HG02623 (cell line): ENCODE results near the gene LAMA2.
"Not testable (repeated sequence)": the region's sequence is repeated elsewhere in the genome, so short reads cannot be mapped to it uniquely, and the experiment has no call there.

Experiments used
- ATAC-seq: cut with Tn5 transposase; IDR thresholded peaks from one replicate; pipeline ENCODE4 v1.9.1; 2021; ENCODE audit warnings: moderate library complexity; ENCODE audit not compliant: unreplicated experiment

LAMA2 gene

DNA sequence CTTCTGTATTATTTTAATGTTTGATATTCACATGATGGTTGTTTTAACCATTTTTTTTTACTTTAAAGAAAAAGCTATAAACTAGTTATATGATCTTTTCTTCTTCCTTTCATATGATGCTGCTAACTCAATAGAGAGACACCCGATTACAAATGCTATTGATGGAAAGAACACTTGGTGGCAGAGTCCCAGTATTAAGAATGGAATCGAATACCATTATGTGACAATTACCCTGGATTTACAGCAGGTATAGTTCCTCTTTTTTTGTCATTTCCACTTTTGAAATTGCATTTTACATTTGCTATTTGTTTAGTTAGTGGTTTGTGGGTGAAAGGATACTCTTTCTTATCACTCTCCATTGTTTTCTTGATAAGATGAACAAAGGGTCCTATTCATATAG is 176.7 kb downstream of the LAMA2 start:
- ATAC-seq = no peak

DNA sequence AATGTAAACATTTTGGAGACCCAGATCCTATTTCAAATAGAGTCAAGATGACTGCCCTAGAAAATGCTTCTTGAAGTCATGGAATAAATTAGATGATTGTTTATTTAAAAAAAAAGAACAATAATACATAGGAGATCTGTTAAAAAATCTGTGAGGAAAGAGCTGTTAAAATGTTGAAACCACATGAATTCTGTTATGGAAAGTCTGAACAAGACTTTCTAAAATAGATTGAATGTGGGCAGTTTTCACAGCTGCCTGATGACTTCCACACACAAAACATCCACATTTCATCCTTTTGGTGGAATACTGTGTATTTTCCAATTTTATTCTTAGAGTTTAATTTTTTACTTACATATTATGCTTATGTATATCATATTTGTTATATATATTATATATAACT is 186.1 kb downstream of the LAMA2 start:
- ATAC-seq = no peak

DNA sequence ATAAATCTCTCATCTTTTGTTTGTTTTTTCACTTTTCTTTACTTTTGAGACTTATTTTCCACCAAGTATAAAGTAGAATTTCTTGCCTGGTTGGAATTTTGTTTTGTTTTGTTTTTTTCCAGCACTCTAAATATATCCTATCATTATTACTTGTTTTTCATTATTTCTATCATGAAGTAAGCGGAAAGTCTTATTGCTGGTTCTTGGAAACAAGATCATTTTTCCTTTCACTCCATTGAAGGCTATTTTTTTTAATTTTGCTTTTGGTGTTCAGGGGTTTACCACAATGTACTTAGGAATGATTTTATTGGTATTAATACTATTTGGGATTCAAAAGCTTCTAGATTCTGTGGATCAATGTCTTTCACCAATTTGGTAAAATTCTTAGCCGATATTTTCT is 190.1 kb downstream of the LAMA2 start:
- no peak for ATAC-seq

DNA sequence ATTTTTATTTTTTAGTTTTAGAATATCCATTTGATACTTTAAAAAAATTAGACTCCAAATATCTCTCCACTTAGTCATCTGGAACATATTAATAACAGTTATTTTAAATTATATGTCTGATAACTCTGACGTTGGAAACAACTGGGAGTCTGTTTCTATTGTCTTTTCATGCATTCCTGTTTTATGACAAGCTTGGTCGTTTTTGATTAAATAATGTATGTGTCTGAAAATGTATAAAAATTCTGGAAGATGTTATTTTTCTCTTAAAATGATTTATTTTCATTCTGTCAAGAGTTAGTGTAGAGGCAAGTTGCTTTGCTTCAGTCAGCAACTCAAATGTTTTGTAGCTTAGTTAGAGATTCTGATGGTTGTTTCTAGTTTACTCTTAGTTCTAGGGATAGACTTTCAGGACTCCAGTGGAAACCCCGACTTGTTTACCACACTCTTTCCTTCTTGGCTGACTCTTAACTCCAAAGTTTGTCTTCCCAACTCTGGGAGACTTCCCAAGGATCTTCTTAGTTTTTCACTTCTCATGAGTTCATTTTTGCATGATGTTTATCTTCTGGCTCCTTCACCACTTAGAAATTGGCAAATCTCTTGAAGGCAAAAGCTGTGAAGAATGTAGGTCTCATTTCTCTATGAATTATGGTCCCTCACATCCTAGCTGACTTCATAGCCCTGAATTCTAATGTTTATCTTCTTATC is 190.9 kb downstream of the LAMA2 start:
- ATAC-seq = no peak

DNA sequence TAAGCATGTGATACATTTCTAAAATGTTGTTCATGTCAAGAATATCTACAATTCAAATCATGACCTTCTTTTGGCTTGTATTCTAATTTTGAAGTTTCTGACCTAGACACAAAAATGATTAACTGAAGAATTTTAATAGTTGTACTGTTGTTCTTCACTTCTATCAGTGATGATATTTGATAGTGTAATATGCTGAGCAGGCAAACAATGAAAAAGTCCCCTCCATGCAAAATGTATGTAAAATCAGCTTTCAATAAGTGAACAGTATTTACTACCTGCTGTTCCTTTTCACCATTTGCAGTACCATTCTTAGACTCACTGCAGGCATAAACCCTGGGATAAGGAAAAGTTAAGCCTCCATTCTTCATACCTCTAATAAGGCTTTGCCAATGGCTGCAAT is 201.5 kb downstream of the LAMA2 start:
- ATAC-seq = no peak

DNA sequence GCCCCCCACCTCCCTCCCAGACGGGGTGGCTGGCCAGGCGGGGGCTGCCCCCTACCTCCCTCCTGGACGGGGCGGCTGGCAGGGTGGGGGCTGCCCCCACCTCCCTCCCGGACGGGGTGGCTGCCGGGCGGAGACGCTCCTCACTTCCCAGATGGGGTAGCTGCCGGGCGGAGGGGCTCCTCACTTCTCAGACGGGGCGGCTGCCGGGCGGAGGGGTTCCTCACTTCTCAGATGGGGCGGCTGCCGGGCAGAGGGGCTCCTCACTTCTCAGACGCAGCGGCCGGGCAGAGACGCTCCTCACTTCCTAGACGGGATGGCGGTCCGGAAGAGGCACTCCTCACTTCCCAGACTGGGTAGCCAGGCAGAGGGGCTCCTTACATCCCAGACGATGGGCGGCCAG is 205.5 kb downstream of the LAMA2 start:
- ATAC-seq = not testable (repeated sequence)

DNA sequence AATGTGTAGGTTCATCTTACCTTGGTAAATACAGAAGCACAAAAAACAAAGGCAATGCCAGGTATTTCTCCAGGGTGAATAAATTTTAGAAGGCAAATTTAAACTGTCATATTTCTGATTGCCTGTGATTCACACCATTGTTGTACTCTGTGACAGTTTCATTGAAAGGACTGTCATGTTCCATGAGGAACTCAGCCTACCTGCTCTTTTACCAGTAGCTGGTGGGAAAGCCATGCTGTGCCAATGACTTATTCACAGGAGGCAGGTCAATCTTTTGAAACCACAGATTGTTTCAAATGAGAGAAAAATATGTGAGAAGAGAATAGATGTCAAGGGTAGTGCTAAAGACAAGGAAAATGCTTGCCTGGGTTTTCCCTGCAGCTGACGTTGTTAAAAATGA is 206.4 kb downstream of the LAMA2 start:
- no peak for ATAC-seq

DNA sequence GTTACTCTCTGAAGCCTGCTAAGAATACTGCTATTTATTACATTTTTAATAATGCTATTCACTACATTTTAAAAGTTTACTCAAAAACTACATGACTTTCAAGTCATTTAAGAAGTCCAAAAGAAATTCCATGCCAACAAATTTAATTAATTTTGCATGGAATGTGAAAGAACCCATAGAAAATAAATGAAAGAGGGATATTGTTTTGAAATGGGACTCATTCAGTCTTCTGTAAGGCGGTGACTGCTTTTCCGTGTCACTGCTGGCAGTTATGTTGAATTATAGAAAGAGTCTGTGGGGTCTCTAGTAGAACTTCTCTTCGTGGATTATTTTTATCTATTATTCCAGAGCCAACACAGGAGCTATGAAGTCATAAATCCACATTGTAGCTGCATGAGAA is 211.2 kb downstream of the LAMA2 start:
- ATAC-seq = no peak

DNA sequence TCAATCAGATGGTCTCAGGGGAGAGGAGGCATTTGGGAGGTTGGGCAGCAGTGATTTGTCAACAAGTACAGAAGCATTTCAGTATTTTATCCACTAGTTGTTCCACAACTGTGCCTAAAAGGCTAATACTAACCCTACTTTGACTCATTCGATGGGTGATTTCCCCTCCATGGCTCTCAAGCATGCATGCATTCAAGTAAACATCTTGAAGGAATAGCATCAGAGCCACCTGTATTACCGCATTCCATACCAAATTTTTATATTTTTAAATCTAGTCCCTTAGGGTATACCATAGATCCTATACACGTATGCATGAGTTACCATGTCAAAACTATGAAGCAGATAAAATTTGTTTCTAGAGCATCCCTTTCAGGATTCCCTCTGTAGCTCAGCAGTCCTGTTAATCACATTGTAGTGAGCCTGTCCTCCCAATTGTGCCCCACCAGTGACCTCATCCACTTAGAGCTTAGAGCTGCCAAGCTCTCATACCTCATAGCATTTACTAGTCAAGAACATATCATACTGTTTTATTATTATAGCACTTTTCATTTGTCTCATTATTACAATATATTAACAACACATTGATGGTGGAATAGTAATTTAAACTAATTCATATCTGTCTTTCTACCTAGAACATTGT is 213.8 kb downstream of the LAMA2 start:
- no peak for ATAC-seq

DNA sequence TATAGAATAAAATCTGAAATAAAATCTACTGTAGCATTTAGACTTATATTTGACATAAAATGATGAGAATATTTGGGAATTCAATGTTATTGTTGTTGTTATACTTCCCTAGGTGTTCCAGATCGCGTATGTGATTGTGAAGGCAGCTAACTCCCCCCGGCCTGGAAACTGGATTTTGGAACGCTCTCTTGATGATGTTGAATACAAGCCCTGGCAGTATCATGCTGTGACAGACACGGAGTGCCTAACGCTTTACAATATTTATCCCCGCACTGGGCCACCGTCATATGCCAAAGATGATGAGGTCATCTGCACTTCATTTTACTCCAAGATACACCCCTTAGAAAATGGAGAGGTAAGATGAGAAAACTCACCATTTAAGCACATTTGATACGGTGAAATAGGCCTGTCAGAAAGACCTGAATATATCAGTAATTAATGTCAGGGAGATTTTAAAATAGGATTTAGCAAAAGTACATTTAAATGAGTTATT is 215.2 kb downstream of the LAMA2 start:
- ATAC-seq = no peak

DNA sequence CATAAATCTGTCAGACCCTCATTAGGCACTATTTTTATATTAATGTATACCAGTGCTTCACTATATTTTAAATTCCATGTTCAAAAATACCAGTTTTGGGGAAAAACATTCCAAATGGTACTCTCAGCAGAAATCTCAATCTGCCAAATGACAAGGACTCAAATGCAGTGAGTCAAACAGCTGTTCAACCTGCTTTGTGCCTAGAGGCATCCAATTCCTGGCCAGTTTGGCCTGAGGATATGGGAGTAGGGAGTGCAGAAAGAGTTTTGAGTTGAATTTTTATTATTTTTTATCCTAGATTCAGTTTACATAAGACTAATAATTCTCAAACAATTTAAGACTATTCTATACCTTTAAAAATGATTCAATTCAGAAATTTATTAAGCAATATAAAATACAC is 216.8 kb downstream of the LAMA2 start:
- no peak for ATAC-seq

DNA sequence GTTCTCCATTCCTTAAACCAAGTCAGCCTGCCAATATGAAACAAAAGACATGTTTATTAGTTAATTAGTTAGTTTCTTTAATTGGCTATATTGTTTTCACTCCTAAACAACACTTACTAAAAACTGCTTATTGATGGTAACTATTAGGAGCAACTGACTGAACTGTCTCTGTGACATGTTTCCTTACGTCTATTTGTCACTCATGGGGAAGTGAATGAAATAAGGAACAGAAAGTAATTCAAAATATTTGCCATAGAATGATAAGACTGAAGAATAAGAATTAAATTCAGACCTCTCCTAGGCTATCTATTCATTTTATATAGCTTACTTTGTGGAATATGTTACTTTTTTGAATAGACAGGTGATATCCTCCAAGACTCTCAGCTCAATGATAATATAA is 217.2 kb downstream of the LAMA2 start:
- ATAC-seq = no peak

DNA sequence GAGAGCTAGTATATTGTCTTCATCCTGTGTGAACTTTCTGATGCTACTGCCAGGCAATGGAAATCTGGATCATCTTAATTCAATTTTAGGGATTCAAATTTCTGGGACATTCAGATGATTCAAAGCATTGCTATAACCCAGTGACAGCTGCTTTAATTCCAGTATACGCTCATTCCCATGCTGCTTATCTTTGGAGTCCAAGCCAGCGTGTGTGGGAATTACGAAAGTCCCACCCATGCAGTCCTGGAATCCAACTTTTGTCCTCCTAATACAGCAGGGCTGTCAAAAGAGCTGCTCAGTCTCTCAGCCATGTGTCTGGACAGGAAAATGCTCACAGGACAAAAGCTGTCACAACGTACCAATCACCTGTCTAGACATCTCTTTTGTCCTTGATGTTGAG is 219.8 kb downstream of the LAMA2 start:
- ATAC-seq = no peak

DNA sequence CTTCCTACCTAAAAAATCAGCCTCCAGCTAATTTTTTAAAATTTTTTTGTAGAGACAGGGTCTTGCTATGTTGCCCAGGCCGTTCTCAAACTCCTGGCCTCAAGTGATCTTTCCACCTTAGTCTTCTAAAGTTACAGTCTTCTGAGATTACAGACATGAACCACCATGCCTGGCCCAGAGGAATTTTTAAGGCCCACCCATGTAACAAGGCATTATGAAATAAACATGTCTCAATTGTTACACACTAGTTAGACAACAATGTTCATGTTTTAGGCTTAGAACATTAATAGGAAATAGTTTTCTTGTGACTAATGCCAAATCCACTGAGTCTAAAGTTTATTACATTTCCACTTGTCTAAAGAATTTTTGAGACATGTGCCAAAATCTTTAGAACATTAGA is 221.2 kb downstream of the LAMA2 start:
- ATAC-seq = no peak

DNA sequence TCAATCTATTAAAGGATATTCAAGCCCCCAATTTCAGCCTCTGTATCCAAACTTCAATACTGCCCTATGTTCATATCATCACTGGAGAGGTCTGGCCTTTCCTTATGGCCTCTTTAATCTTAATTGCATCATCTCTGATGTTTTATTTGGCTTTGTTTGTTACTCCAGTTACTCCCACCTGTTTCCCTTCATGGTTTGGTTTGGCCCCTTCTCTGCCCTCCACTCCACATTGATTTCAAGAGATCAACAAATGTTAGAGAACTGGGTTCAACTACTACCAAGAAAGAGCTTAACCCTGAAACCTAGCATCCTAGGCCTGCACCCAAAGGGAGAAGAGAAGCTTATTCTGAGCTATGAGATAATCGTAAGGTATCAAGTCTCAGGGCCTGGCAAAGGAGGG is 221.6 kb downstream of the LAMA2 start:
- no peak for ATAC-seq

DNA sequence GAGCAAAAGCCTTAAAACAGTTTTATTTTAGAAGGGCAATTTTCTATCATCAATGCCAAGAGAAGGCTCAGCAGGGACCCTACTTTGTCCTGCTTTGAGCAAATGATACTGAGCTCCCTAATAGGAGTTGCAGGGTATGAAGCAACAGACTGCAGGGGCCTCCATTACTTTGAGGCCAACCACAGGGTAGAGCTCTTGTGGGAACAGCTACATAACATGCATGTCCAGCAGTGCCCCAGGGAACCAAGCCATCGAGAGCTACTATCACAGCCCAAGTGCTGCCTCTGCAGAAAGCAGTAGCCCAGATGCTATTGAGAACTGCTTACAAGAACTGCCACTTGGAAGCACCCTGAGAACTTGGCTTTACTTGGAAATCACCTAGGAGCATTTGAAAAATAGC is 222.1 kb downstream of the LAMA2 start:
- ATAC-seq = no peak

DNA sequence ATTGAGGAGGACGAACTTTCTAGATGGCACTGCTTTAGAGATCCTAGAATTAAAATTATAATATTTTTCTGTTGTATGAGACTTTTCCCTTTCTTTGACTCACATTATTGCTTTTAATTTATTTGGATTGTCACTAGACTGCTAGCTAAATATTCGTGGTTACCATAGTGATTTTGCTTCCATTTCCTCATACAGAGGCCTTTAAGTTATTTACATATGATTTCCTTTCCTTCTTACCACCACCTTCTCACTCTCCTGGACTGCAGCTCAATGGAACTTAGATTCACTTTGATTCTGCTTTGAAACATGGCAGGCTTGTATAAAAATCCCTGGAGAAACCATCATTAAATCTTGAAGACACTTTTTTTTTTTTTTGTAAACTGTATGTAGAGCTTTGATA is 222.9 kb downstream of the LAMA2 start:
- ATAC-seq = no peak

DNA sequence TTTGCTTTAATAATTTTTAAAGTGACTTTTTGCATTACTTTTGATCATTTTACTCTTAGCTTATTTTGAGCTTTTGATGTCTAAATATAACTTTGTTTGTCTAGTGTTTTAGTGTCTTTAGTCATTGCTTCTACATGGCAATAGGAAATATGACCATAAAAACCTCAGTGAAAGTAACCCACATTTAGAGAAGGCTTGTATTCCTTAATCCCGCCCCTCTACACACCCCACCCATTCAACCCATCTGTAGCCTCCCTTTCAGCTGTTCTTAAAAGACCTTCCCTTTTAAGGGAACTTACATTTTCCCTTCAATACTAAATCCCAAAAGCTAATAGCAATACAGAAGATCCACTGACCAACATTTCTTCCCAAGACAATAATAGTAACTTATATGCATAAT is 225.4 kb downstream of the LAMA2 start:
- ATAC-seq = no peak

DNA sequence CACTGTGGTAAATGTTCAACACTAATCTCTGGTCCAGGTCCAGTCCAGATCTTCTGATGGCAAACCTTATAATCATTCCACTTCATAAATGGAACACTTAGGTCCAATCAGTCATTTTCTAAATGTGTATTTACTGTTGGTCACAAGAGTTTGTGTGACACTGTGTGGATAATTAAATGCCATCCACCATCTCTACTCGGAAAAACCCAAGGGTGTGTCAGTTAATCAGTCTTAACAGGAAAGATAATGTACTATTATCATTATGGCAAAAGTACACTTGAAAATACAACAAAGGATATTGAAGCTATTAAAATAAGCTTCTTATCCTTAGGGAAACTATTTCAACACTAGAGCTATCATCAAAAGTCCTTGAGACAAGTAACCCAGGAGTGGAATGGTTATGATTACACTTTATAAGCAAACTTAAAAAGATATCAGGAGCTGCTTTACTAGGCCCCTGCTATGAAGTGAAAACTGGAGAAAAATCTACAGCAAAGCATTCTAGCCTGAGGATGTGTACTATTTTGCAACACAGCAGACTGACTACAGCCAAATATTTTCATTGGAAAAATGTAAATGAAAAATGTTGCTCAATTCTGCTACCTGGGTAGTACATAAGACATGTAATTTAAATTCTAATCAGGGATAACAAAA is 227.9 kb downstream of the LAMA2 start:
- no peak for ATAC-seq

DNA sequence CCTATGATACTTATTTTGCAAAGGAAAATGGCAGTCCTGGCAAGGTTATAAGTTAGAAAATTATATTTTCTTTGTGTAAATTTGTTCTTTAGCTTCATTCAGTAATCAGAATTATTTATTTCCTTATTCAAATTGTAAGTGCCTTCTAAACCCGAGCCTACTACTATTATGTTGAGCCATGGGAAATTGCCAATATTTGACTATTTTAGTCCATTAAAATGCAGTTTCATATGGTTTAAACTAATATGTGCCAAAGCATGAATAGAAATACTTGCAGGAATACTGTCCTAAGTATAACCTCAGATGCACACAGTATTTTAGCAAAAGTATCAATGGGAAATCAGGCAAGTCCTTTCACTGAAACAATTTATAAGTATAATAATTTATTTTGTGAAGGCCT is 228.4 kb downstream of the LAMA2 start:
- ATAC-seq = no peak

DNA sequence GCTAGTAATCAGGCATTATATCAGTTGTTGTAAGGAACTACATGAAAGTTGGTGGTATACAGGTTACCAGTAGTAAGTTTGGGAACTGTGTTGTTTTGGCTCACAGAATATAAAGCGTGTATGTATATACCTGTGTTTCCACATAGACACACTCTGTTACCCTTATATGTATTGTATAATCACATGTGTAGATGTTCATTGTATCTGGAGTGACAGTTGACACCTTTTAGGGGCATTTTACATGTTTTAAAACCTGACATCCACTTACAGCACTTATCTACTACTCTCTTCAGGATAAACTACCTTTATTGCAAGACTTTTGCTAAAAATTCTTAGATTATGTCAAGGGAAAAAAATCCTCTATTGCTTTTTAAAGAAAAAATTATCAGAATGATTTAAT is 228.9 kb downstream of the LAMA2 start:
- ATAC-seq = no peak

DNA sequence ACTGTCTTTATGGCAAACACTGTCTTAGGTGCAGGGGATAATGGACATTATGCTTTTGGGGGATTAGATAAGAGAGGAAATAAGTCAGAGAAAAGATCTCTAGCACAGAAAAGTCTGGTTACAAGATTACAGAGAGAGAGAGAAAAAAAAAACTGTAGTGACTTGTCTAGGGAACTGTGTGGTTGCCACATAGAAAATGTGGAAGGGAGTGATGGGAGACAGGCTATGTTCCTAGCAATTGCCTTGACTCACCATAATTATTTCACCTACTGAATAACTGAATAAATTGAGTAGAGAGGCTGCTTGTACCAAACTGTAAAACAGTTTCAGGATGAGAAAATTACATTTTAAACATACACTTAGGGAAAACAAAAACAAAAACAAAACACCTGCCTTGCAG is 229.7 kb downstream of the LAMA2 start:
- ATAC-seq = no peak
